HepG2 (cell line): ENCODE measurements around the gene MAN2A2.

ENCODE experiments used
- BRCA1 ChIP-seq: sonication (generic); formaldehyde crosslinking; IDR thresholded peaks from 2 replicates; pipeline ENCODE4 v1.4.0; 2020; ENCODE audit warnings: missing genetic modification reagents
- E2F1 ChIP-seq: sonication (generic); formaldehyde crosslinking; IDR thresholded peaks from 2 replicates; pipeline ENCODE4 v1.5.0; 2020; ENCODE audit warnings: missing genetic modification reagents
- ERF ChIP-seq: IDR thresholded peaks from 2 replicates; pipeline ENCODE4 v1.6.1; 2018; ENCODE audit warnings: missing biosample characterization, missing genetic modification reagents
- FOXP1 ChIP-seq, 2 experiments: fragments of 450-650 bp in 1 of 2; IDR thresholded peaks; 2 replicates each; pipeline ENCODE4 v1.6.1; 2017 to 2018; ENCODE audit warnings: antibody characterized with exemption in 1 of 2
- HOXA9 ChIP-seq: sonication (generic); formaldehyde crosslinking; IDR thresholded peaks from 2 replicates; pipeline ENCODE4 v1.8.1; 2022; ENCODE audit warnings: missing genetic modification reagents, mild to moderate bottlenecking, moderate library complexity, borderline replicate concordance
- KLF15 ChIP-seq: sonication (generic); formaldehyde crosslinking; IDR thresholded peaks from 2 replicates; pipeline ENCODE4 v1.8.1; 2023; ENCODE audit warnings: borderline replicate concordance, mild to moderate bottlenecking, inconsistent platforms, missing genetic modification reagents, mixed read lengths
- MED1 ChIP-seq: sonication (generic); formaldehyde crosslinking; IDR thresholded peaks from 2 replicates; pipeline ENCODE4 v1.4.0; 2020; ENCODE audit warnings: missing genetic modification reagents
- ZNF121 ChIP-seq: sonication (generic); formaldehyde crosslinking; IDR thresholded peaks from 2 replicates; pipeline ENCODE4 v1.5.0; 2020; ENCODE audit warnings: mild to moderate bottlenecking, missing genetic modification reagents
- ZNF562 ChIP-seq: sonication (generic); formaldehyde crosslinking; IDR thresholded peaks from 2 replicates; pipeline ENCODE4 v1.8.0; 2022; ENCODE audit warnings: missing genetic modification reagents, borderline replicate concordance
- TF ChIP-seq, protein P1 (sequence below): sonication (generic); formaldehyde crosslinking; IDR thresholded peaks from 2 replicates; pipeline ENCODE4 v1.8.1; 2023; ENCODE audit warnings: mild to moderate bottlenecking, missing genetic modification reagents
- TF ChIP-seq, protein P2 (sequence below): sonication (generic); formaldehyde crosslinking; IDR thresholded peaks from 2 replicates; pipeline ENCODE4 v1.5.0; 2020; ENCODE audit warnings: mild to moderate bottlenecking, missing genetic modification reagents, moderate library complexity

DNA sequence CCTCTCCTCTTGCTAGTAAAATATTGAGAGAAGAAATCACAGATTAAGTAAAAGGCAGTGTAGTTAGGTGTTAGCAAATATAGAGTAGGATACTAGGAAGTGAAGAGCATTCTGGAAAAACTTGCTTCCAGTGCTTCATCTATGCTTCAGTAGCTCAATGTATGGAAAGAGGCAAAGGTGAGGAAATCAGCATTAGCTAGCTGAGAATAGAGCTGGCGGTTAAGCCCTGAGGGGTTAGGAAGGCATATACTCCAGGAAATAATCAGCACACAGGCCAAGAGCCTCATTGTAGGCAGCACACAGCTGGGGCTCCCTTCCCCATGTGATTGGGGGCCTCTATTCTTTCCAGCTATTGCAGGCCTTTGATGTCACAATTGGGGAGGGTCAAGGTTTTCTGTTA is 65.3 kb downstream of the MAN2A2 start:
- TF ChIP-seq, protein P1, sequence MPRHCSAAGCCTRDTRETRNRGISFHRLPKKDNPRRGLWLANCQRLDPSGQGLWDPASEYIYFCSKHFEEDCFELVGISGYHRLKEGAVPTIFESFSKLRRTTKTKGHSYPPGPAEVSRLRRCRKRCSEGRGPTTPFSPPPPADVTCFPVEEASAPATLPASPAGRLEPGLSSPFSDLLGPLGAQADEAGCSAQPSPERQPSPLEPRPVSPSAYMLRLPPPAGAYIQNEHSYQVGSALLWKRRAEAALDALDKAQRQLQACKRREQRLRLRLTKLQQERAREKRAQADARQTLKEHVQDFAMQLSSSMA (CRISPR knock-in tag) = no peak
- TF ChIP-seq ZNF121 (CRISPR knock-in tag) (no peak), MED1 (CRISPR knock-in tag) (no peak), KLF15 (CRISPR knock-in tag) (no peak), ERF (CRISPR knock-in tag) (no peak), FOXP1 (IDR thresholded peaks at IDR 0.05) (no peak), FOXP1 (CRISPR knock-in tag; IDR thresholded peaks at IDR 0.05) (no peak), BRCA1 (no peak), HOXA9 (CRISPR knock-in tag) (no peak), ZNF562 (CRISPR knock-in tag) (no peak), E2F1 (no peak)
- TF ChIP-seq, protein P2, sequence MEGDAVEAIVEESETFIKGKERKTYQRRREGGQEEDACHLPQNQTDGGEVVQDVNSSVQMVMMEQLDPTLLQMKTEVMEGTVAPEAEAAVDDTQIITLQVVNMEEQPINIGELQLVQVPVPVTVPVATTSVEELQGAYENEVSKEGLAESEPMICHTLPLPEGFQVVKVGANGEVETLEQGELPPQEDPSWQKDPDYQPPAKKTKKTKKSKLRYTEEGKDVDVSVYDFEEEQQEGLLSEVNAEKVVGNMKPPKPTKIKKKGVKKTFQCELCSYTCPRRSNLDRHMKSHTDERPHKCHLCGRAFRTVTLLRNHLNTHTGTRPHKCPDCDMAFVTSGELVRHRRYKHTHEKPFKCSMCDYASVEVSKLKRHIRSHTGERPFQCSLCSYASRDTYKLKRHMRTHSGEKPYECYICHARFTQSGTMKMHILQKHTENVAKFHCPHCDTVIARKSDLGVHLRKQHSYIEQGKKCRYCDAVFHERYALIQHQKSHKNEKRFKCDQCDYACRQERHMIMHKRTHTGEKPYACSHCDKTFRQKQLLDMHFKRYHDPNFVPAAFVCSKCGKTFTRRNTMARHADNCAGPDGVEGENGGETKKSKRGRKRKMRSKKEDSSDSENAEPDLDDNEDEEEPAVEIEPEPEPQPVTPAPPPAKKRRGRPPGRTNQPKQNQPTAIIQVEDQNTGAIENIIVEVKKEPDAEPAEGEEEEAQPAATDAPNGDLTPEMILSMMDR (CRISPR knock-in tag) = no peak
